Activated naive CD4-positive, alpha-beta T cell treated with anti-CD3 and anti-CD28 coated beads, Interleukin-2, amount 50 U/mL, for 16 hours (primary cell): ENCODE measurements around the gene KCTD19.

Source experiments
- DNase-seq: peaks from one replicate; pipeline ENCODE4 v3.0.0-alpha.2; 2020

Gene KCTD19

GRCh38 chr16:67241008-67241900 lies 85.3 kb downstream of the KCTD19 start:
- DNase-seq = no peak

DNA sequence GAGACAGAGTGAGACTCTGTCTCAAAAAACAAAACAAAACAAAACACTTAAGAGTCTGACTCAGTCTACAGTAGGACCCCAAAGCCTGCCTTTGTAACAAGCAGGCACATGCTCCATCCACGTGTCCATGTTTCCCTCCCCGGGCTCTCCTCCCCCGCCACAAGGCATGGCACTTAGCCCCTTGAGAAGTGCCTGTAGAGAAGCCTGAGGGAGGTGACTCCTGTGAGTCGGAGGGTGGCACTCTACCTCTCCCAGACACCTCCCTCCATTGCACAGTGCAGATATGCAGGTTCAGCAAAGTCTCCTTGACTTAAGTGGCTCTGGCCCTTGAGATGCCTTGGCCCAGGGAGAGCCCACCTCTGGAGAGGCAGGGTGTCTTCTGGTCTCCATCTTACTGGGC lies 86.0 kb downstream of the KCTD19 start:
- DNase-seq = no peak
